Endothelial cell (in vitro differentiated cells): Measurements from ENCODE around the gene ADCYAP1. TPM values are rescaled to one million over a fixed set of nuclear protein-coding genes. Genes with fewer than 3 reads are reported as not detected.
A peak's percentile ranks its signal among the peaks of the same experiment; 100 is the strongest.

Source experiments
- DNase-seq: peaks from one replicate; pipeline ENCODE4 v3.0.0; 2021; ENCODE audit warnings: low spot score
- H3K27ac Mint-ChIP-seq: one replicate; pipeline ENCODE4 v1.8.0; 2021; ENCODE audit warnings: mixed read lengths, inconsistent platforms; ENCODE audit not compliant: unreplicated experiment
- H3K27me3 Mint-ChIP-seq: one replicate; pipeline ENCODE4 v1.8.0; 2021; ENCODE audit warnings: mild to moderate bottlenecking, moderate library complexity, mixed read lengths, inconsistent platforms; ENCODE audit not compliant: unreplicated experiment
- H3K36me3 Mint-ChIP-seq: one replicate; pipeline ENCODE4 v1.8.0; 2021; ENCODE audit warnings: mild to moderate bottlenecking, low read depth, mixed read lengths, inconsistent platforms; ENCODE audit not compliant: unreplicated experiment
- H3K4me1 Mint-ChIP-seq: one replicate; pipeline ENCODE4 v1.8.0; 2021; ENCODE audit warnings: mild to moderate bottlenecking, mixed read lengths, inconsistent platforms; ENCODE audit not compliant: unreplicated experiment
- H3K4me3 Mint-ChIP-seq: one replicate; pipeline ENCODE4 v1.8.0; 2021; ENCODE audit warnings: mild to moderate bottlenecking, mixed read lengths, inconsistent platforms; ENCODE audit not compliant: unreplicated experiment
- H3K9me3 Mint-ChIP-seq: one replicate; pipeline ENCODE4 v1.8.0; 2021; ENCODE audit warnings: mixed read lengths, inconsistent platforms; ENCODE audit not compliant: unreplicated experiment
- total RNA-seq: library from RNA; stranded (reverse); fragmentation: NEBNext Ultra II Directional; extraction: Animal tissue kit (Norgen Biotek cat#: 25700); gene quantifications from one replicate; pipeline ENCODE4 v1.2.1, GENCODE V29; 2021; ENCODE audit not compliant: unreplicated experiment
- TF ChIP-seq, protein P1 (sequence below): fragments of 200-600 bp; sonication (generic); IDR thresholded peaks from one replicate; pipeline ENCODE4 v1.5.0; 2021; ENCODE audit warnings: antibody characterized with exemption; ENCODE audit not compliant: unreplicated experiment

Gene ADCYAP1
- total RNA-seq, 1 donor from 2014 or later = 18.5 TPM

DNA sequence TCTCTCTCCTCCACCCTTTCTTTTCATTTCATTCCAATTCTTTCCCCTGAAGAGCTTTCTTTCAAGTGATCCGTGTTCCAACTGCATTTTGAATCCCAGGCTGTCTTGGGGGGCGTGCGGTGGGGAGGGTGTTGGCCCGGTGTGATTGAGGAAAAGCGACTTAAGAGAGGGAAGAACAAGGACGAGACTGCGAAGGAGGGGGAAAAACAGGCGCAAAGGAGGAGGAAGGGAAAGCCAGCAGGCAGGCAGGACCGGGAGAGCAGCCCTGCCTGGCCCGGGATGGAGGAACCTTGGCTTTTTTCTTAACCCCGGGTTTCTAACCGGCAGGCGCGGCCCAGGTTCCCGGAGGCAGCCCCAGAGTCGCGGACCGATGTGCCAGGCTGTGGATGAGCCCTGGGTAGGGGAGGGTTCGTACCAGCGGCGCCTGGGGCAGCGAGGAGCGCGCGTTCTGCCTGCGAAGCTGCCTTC lies 1.3 kb downstream of the ADCYAP1 start:
- peaks cover 32% of the 10 kb centered on the region for H3K4me1 Mint-ChIP-seq
- peak overlapping the region; percentile 31 for H3K27ac Mint-ChIP-seq
- H3K36me3 Mint-ChIP-seq = peaks cover 5% of the 10 kb centered on the region
- TF ChIP-seq, protein P1, sequence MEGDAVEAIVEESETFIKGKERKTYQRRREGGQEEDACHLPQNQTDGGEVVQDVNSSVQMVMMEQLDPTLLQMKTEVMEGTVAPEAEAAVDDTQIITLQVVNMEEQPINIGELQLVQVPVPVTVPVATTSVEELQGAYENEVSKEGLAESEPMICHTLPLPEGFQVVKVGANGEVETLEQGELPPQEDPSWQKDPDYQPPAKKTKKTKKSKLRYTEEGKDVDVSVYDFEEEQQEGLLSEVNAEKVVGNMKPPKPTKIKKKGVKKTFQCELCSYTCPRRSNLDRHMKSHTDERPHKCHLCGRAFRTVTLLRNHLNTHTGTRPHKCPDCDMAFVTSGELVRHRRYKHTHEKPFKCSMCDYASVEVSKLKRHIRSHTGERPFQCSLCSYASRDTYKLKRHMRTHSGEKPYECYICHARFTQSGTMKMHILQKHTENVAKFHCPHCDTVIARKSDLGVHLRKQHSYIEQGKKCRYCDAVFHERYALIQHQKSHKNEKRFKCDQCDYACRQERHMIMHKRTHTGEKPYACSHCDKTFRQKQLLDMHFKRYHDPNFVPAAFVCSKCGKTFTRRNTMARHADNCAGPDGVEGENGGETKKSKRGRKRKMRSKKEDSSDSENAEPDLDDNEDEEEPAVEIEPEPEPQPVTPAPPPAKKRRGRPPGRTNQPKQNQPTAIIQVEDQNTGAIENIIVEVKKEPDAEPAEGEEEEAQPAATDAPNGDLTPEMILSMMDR = no peak
- peak overlapping the region; percentile 90 for H3K4me3 Mint-ChIP-seq
- peaks cover 18% of the 10 kb centered on the region for H3K27me3 Mint-ChIP-seq
- no peaks in the 10 kb centered on the region for H3K9me3 Mint-ChIP-seq
- DNase-seq = peak; percentile 21

DNA sequence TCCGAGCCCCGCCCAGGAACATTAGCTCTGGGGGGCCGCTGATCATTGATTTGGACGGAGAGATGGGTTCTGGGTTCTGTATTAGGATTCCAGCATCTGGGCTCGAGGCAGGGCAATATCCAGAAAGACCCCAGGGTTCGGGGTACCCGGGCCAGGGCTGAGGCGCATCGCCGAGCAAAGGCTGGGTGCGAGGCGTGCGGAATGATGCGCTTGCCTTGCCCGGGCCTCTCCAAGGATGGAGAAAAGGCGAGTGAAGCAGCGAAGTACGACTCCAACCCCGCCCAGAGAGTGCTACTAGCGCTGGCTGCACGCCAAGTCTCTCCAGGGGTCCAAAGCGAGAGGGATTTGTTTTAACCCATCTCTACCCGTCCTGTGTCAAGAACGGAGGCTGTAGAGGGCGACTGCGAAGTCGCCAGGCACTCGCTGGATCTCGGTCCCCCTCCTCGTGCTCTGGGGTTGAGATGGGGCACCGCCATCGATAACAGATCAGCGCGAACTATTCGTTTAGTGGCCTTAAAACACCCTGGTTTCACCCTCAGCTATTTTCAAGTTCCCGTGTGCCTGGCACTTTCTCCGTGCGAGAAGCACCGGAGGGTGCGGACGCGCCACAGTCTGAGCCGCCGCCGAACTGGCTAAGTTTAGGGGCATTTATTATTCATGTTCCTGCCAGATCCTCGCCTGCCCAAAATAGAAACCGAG lies 1.9 kb downstream of the ADCYAP1 start:
- Mint-ChIP-seq H3K9me3 (no peaks in the 10 kb centered on the region), H3K27ac (no peak overlapping the region), H3K27me3 (peaks cover 18% of the 10 kb centered on the region), H3K36me3 (peaks cover 5% of the 10 kb centered on the region), H3K4me3 (peak overlapping the region; percentile 90), H3K4me1 (peaks cover 37% of the 10 kb centered on the region)
- TF ChIP-seq, protein P1 = no peak
- DNase-seq = peak; percentile 43

DNA sequence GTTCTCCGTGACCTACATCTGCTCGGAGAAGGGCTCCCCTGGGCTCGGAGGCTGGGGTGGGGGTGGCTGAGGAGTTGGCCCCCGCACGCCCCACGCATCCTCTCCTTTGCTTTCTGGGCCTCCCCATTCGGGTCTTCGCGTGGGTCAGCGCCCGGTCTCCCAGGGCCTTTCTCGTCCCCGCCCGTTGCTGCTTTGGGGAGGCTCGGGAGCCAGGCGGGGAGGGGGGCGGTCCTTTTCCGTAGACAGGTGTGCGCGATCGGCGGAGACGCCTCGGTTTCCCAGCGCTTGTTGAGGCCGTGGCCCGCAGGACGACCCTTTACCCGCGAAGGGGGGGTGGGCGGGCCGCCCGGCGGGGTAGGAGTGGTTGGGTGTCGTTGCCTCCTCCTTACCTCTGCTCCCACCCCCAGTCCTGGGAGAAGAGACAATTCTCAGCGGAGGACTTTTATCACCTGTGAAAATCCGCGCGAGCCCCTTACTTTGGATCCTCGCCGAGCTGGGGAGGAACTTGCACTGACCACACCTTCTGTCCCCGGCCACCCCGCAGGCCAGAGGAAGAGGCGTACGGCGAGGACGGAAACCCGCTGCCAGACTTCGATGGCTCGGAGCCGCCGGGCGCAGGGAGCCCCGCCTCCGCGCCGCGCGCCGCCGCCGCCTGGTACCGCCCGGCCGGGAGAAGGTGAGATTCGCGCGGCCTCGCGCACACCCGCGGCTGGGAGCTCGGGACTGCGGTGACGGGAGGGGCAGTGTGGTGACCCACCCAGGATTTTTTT lies 2.6 kb downstream of the ADCYAP1 start:
- peaks cover 40% of the 10 kb centered on the region for H3K4me1 Mint-ChIP-seq
- peak overlapping the region; percentile 94 for H3K4me3 Mint-ChIP-seq
- no peaks in the 10 kb centered on the region for H3K9me3 Mint-ChIP-seq
- H3K27ac Mint-ChIP-seq = no peak overlapping the region
- TF ChIP-seq, protein P1 = no peak
- peaks cover 18% of the 10 kb centered on the region for H3K27me3 Mint-ChIP-seq
- peaks cover 5% of the 10 kb centered on the region for H3K36me3 Mint-ChIP-seq
- peak; percentile 54 for DNase-seq

DNA sequence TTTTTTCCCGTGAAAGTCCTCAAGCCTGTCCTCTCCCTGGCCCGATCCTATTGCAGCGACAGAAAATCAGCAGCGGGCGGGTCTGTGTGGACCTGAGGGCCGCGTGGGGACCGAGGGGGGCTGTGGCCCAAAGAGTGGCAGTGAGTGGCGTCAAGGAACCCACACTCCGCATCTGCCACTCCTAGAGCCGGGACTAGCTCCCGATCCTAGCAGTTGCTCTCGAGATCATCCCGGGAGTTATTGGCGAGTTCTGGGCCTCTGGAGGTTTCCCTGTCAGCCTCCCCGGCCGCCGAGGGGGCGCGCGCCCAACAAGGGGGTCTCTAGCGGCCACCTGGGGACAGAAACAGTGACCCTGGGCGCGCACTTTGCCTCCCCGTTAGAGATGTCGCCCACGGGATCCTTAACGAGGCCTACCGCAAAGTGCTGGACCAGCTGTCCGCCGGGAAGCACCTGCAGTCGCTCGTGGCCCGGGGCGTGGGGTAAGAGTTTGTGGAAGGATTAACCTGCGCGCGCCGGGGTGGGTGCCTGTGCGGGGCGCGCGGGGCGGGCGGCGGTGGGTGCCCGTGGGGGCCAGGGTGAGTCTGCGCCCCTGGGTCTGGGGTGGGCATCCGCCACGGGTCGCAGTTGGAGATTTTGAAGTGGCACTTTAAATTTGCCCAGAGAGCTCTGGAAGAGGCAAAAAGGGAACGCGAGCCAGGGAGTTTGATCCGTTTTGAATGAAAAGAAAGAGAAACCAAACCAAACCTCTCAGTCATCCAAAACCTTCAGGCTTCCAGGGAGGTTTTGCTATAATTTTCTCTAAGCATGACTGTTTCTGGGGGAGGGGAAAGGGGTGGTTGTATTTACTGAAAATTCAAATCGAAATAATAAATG lies 3.5 kb downstream of the ADCYAP1 start:
- H3K27me3 Mint-ChIP-seq = peaks cover 18% of the 10 kb centered on the region
- H3K9me3 Mint-ChIP-seq = no peaks in the 10 kb centered on the region
- H3K36me3 Mint-ChIP-seq = peaks cover 5% of the 10 kb centered on the region
- peak; percentile 30 for DNase-seq
- peaks cover 40% of the 10 kb centered on the region for H3K4me1 Mint-ChIP-seq
- peak overlapping the region; percentile 94 for H3K4me3 Mint-ChIP-seq
- H3K27ac Mint-ChIP-seq = peak overlapping the region; percentile 82
- TF ChIP-seq, protein P1 = no peak
